22Rv1 (cell line): ENCODE results near the gene ADA.
"Not testable (repeated sequence)": the region's sequence is repeated elsewhere in the genome, so short reads cannot be mapped to it uniquely, and the experiment has no call there.

Experiments
- H3K27ac ChIP-seq: fragments of 450-650 bp; 2 replicates; pipeline ENCODE4 v1.5.1; 2017
- ZFX ChIP-seq: fragments of 450-650 bp; IDR thresholded peaks from 2 replicates; pipeline ENCODE4 v1.6.1; 2017; ENCODE audit warnings: antibody characterized with exemption, borderline replicate concordance
- TF ChIP-seq, protein P1 (sequence below): fragments of 450-650 bp; IDR thresholded peaks from 2 replicates; pipeline ENCODE4 v1.5.1; 2017; ENCODE audit warnings: mild to moderate bottlenecking

Gene ADA

DNA sequence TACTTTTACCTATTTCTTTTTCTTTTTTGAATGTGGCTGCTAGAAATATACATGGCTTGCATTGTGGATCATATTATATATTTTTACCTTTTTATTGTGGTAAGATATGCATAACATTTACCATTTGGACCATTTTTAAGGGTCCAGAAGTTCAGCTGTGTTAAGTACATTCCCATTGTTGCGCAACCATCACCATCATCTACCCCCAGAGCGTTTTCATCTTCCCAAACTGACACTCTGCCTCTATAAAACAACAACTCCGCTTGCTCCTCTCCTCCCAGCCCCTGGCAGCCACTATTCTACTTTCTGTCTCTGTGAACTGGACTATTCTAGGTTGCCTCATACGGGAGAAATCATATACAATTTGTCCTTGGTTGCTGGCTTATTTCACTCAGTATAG, 35.4 kb upstream of the ADA start:
- no peak for TF ChIP-seq ZFX
- TF ChIP-seq, protein P1, sequence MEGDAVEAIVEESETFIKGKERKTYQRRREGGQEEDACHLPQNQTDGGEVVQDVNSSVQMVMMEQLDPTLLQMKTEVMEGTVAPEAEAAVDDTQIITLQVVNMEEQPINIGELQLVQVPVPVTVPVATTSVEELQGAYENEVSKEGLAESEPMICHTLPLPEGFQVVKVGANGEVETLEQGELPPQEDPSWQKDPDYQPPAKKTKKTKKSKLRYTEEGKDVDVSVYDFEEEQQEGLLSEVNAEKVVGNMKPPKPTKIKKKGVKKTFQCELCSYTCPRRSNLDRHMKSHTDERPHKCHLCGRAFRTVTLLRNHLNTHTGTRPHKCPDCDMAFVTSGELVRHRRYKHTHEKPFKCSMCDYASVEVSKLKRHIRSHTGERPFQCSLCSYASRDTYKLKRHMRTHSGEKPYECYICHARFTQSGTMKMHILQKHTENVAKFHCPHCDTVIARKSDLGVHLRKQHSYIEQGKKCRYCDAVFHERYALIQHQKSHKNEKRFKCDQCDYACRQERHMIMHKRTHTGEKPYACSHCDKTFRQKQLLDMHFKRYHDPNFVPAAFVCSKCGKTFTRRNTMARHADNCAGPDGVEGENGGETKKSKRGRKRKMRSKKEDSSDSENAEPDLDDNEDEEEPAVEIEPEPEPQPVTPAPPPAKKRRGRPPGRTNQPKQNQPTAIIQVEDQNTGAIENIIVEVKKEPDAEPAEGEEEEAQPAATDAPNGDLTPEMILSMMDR, result no peak
- no peak overlapping the region for H3K27ac ChIP-seq

DNA sequence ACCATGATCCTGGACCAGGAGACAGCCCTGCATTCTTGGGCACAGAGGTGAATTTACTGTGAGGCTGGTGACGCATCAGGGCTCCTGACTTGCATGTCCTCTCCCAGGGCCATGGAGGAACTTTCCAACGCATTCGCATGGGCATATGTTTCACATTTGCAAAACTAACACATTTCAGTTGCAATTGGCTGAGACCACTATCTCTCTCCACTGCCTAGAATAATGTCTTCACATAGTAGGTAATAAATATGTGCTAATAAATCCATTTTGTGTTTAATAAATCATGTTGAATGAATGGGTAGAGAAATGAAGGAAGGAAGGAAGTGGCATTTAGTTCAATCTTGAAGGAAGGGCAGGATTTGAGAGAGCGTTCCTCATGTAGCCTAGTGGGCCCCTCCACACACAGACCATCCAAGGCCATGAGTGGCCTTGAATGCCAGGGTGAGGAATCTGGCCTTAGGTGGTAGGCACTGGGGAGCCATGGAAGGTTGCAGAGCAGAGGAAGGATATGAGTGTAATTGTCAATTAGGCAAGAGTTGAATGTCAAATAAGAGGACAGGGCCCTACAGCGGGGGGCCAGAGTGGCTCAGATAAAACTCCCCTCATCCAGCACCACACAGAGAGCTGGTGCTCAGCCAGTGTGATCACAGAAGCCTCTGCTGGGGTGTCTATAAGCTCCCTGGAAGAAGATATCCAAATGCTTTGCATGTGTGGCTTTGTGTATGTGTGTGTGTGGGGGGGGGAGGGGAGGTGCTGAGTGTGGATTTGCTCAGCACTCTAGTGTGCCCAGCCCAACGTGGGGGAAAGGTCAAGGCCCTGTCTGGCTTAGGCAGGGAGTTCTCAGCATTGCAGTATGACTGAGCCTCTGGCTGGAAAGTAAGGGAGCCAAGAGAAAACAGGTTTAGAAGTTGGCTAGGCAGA, 32.8 kb upstream of the ADA start:
- no peak overlapping the region for H3K27ac ChIP-seq
- TF ChIP-seq ZFX, result no peak
- TF ChIP-seq, protein P1, result no peak

DNA sequence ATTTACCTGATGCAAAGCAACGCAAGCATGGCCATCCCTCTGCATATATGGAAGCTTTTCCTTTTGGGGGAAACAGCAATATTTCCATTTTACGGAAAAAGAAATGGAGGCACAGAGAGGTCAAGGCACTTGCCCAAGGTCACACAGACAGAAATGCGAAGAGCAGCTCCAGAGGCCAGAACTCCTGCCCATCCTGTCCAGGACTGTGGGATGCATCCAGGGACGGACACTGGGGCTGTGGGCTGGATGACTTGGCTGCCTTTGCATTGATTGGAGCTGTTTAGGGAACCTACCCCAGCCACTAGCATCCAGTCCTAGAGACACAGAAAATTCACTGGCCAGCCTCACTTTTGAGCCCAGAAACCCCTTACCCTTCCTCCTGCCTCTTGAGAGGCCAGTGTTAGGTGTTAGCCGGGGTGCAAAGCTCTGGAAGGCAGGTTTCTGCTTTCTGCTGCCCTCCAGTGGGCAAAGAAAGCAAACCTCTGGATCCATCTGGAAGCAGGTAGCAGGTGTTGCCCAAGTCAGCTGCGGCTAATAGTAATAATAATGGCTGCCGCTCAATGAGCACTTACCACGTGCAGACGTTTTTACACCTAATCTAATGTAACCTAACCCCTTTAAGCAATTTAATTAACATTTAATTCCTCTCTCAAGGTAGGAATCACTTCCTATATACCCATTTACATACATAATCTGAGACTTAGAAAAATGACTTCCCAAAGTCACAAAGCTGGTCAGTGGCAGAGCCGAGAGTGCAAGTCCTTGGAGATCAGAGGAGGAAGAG, 32.0 kb upstream of the ADA start:
- TF ChIP-seq, protein P1, result peak; percentile 9; the same call in 1 of the 2 replicates
- no peak for TF ChIP-seq ZFX
- H3K27ac ChIP-seq, result no peak overlapping the region

DNA sequence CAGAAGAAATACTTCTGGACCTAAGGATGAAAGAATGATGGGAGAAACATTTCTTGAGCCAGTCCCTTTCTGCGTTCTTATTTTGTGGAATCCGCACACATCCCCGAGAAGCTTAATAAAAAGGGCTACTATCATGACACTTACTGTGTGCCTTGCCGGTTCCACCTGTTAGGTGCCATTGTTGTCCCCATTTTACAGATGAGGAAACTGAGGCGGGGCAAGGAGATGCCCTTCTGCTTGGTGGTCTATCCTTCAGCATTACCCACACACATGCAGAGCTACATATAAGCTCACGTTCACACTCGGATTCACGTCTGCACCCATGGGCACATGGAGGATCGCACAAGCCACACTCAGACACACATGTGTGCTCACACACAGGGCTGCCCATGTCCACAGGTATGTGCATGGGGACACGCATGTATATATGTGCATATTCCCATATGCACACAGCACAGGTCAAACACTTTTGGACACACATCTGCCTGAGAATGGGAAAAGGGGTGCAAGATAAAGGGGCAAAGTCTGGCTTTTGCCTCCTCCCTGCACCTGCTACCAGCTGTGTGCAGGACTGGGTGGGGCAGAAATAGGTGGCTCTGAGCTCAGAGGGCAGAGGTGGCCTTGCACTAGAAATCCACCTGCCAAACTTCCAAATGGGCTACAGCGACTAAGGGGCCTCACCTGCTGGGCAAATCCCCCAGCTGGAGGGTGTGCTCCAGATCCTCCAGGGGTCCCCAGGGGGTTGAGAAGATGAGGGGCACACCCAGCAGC, 30.5 kb upstream of the ADA start:
- H3K27ac ChIP-seq, result no peak overlapping the region

DNA sequence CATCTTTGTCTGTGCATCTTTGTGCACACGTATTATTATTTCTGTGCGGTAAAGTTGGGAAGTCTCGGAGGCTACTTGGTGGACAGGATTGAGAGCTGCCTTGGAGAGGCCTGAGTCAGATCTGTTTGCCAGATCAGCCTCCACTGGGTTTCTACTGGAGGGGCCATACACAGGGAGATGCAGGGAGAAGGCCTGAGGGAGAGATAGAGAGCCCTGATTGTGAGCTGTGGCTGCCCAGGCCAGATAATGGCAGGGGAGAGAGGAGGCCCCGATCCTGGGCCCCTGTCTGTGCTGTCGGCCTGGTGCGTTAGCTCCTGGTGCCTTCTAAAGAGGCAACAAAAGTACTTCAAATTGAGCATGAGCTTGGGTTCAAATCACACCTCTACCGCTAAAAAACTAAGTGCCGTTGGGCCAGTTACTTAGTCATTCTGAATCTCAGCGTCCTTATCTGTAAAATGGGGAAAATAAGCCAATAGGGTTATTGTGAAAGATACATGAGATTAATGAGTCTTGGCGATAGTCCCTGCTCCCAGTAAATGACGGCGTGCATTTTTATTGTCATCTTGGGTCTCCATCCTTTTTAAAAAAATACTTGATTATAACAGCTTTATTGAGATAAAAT, 27.6 kb upstream of the ADA start:
- no peak for TF ChIP-seq ZFX
- TF ChIP-seq, protein P1, result no peak
- H3K27ac ChIP-seq, result no peak overlapping the region

More for the DNA sequence above, 30.5 kb upstream of the ADA start:
- TF ChIP-seq, protein P1, result no peak
- no peak for TF ChIP-seq ZFX

DNA sequence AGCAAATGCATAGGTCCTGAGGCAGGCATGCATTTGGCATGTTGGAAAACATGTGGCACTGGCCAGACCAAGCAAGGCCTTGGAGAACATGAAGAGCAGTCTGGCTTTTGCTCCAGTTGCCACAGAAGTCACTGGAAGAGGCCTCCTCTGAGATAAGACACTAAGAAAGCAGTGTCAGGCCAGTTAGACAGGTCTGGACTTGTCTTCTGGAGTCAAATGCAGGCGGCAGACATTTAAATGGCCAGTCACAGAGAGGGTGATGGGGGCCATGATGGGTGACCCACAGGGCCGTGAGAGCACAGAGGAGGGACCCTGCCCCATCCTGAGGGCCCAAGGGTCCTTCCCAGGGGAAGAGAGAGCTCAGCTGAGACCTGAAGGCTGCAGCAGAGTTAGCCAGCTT, 26.7 kb upstream of the ADA start:
- TF ChIP-seq ZFX, result no peak
- TF ChIP-seq, protein P1, result no peak
- H3K27ac ChIP-seq, result no peak overlapping the region

DNA sequence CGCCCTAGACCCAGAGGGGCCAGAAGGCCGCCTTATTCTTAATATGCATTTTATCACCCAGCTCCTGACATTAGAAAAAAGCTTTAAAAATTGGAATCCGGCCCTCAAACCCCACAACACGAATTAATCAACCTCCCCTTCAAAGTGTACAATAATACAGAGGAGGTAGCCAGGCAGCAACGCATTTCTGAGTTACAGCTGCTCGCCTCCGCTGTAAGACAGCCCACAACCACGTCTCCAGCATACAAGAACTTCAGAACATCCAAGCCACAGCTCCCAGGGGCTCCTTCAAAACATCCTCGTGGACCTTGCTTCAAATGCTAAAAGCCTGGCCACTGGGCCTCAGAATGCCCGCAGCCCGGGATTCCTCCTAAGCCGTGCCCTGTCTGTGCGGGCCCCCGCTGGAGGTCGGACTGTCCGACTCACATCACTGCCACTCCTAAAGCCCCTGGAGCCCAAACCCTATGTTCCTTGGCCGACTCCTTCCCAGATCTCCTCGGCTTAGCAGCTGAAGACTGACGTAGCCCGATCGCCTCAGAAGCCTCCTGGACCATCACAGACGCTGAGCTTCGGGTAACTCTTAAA, 20.9 kb upstream of the ADA start:
- H3K27ac ChIP-seq, result not testable (repeated sequence)

DNA sequence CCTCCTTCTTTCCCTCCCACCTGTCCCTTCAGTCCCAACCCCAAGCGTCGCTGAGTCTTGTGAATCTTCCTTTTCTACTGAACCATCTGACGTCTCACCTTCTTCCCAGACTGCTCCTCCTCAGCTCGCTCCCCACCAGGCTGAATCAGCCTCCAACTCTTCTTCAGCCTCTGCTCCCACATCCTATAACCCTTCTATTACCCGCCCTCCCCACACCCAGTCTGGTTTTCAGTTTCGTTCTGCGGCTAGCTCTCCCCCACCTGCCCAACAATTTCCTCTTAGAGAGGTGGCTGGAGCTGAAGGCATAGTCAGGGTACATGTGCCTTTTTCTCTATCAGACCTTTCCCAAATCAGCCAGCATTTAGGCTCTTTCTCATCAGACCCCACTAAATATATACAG, 20.0 kb upstream of the ADA start:
- H3K27ac ChIP-seq, result not testable (repeated sequence)

DNA sequence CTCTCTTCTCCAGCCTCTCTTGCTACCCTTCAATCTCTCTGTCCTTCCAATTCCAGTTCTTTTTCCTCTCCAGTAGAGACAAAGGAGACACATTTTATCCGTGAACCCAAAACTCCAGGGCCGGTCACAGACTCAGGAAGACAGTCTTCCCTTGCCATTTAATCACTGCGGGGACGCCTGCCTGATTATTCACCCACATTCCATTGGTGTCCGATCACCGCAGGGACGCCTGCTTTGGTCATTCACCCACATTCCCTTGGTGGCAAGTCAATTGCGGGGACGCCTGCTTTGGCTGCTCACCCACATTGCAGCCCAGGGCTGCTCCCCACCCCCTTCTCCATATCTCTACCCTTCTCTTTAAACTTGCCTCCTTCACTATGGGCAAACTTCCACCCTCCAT, 19.4 kb upstream of the ADA start:
- H3K27ac ChIP-seq, result not testable (repeated sequence)
